Heart left ventricle (tissue), 13 donors: ENCODE results near the gene MEGF10.

Experiments
- CTCF ChIP-seq, 12 donors: fragments of 200-600 bp; sonication (generic) in 4 of 12; IDR thresholded peaks; one replicate each; pipeline versions ENCODE4 v1.5.0 to v1.8.0; 2018 to 2022; ENCODE audit warnings: antibody characterized with exemption in 12 of 12, mild to moderate bottlenecking in 5 of 12
- POLR2A ChIP-seq, 2 donors: fragments of 450-650 bp; IDR thresholded peaks; one replicate each; pipeline ENCODE4 v1.6.1; 2017; ENCODE audit warnings: antibody characterized with exemption in 2 of 2, mild to moderate bottlenecking in 2 of 2, moderate library complexity in 2 of 2
- donor health status: ischemic (EF 13 %, LVEDD 7.1; RV severe dilation, severe dysfunction).
- donor health status: DM: no; HTN: yes; CAD: no.
- donor health status: DM: no; HTN: no; CAD: no.
- donor health status: ischemic (EF 25% LVEDD 6.9; RV normal size, moderate dysfunction).
- donor health status: ischemic (EF 25% LVEDD 5.7; RV mildly dilated, moderate dysfunction).
- donor health status: ischemic (EF 35%, LVEDD 5.7; RV mildly dilated, moderate dysfunction).
- donor health status: nonischemic (EF 11% LVEDD 7.7; RV severe dilation, severe dysfunction).
- donor health status: DM: yes; HTN: yes; CAD: no.
- donor health status: PGD.
- donor health status: ischemic (EF 29% LVEDD 5.4; RV normal size, mild dysfunction).
- donor health status: nonischemic (EF 23%, LVEDD 6.1; RV moderate dilation, normal function).

GRCh38 chr5:127411381-127411780, 120.8 kb downstream of the MEGF10 start:
- TF ChIP-seq POLR2A (IDR thresholded peaks at IDR 0.05) (no peak), CTCF (IDR thresholded peaks at IDR 0.05) (no peak)
